GM12878 (cell line): ENCODE results near the gene TMPRSS9. TPM values are rescaled to one million over a fixed set of nuclear protein-coding genes. Genes with fewer than 3 reads are reported as not detected.
A peak's percentile ranks its signal among the peaks of the same experiment; 100 is the strongest.

Experiments used
- ATF7 ChIP-seq: fragments of 450-650 bp; IDR thresholded peaks from 2 replicates; pipeline ENCODE4 v1.6.1; 2016; ENCODE audit warnings: low read depth, mild to moderate bottlenecking
- BCL11A ChIP-seq: IDR thresholded peaks from 2 replicates; pipeline ENCODE4 v1.6.1; 2011; ENCODE audit warnings: low read depth, low read length
- BCLAF1 ChIP-seq: fragments of 450-650 bp; IDR thresholded peaks from 2 replicates; pipeline ENCODE4 v1.6.1; 2017; ENCODE audit warnings: antibody characterized with exemption, mild to moderate bottlenecking, moderate library complexity
- EED ChIP-seq: sonication (generic); IDR thresholded peaks from 2 replicates; pipeline ENCODE4 v1.6.1; 2016; ENCODE audit warnings: antibody characterized with exemption, low read depth
- EP300 ChIP-seq, 2 experiments: fragments of 150-350 bp in 1 of 2; IDR thresholded peaks; 2 replicates each; pipeline ENCODE4 v1.6.1; 2011 to 2012; ENCODE audit warnings: low read depth in 2 of 2, low read length in 2 of 2, borderline replicate concordance in 1 of 2, improper control_type of control experiment in 1 of 2, inconsistent platforms in 1 of 2; ENCODE audit not compliant: control insufficient read depth in 1 of 2
- EZH2 ChIP-seq: IDR thresholded peaks from 2 replicates; pipeline ENCODE4 v1.6.1; 2012; ENCODE audit warnings: low read depth, mild to moderate bottlenecking, control low read depth, inconsistent platforms, low read length, borderline replicate concordance; ENCODE audit not compliant: control insufficient read depth
- HDGF ChIP-seq: fragments of 450-650 bp; IDR thresholded peaks from 2 replicates; pipeline ENCODE4 v1.6.1; 2016; ENCODE audit warnings: antibody characterized with exemption
- JUND ChIP-seq: IDR thresholded peaks from 2 replicates; pipeline ENCODE4 v1.6.1; 2012; ENCODE audit warnings: low read depth, mild to moderate bottlenecking, low read length, improper control_type of control experiment, moderate library complexity
- MLLT1 ChIP-seq: fragments of 450-650 bp; IDR thresholded peaks from 2 replicates; pipeline ENCODE4 v1.6.1; 2016; ENCODE audit warnings: mild to moderate bottlenecking
- MXI1 ChIP-seq: fragments of 150-350 bp; IDR thresholded peaks from 2 replicates; pipeline ENCODE4 v1.6.1; 2011; ENCODE audit warnings: low read depth, mild to moderate bottlenecking, inconsistent platforms, low read length, improper control_type of control experiment
- NFIC ChIP-seq: IDR thresholded peaks from 2 replicates; pipeline ENCODE4 v1.6.1; 2012; ENCODE audit warnings: low read depth, mild to moderate bottlenecking, inconsistent platforms, low read length, moderate library complexity
- NRF1 ChIP-seq: conservative IDR thresholded peaks from 2 replicates; pipeline ENCODE4 v1.6.1; 2011; ENCODE audit warnings: mild to moderate bottlenecking, low read depth, low read length, improper control_type of control experiment
- PAX5 ChIP-seq: IDR thresholded peaks from 2 replicates; pipeline ENCODE4 v1.6.1; 2011; ENCODE audit warnings: low read depth, low read length, borderline replicate concordance
- RAD21 ChIP-seq: IDR thresholded peaks from 2 replicates; pipeline ENCODE4 v1.6.1; 2011; ENCODE audit warnings: mild to moderate bottlenecking, low read depth, low read length, moderate library complexity; ENCODE audit not compliant: insufficient read depth
- SMAD1 ChIP-seq: fragments of 450-650 bp; IDR thresholded peaks from 2 replicates; pipeline ENCODE4 v1.6.1; 2018; ENCODE audit warnings: mild to moderate bottlenecking, low read depth; ENCODE audit not compliant: partially characterized antibody
- SPI1 ChIP-seq: IDR thresholded peaks from 2 replicates; pipeline ENCODE4 v1.6.1; 2011; ENCODE audit warnings: low read depth, mild to moderate bottlenecking, low read length, moderate library complexity, borderline replicate concordance; ENCODE audit not compliant: insufficient read depth
- SREBF1 ChIP-seq: IDR thresholded peaks from 2 replicates; pipeline ENCODE4 v1.6.1; 2012; ENCODE audit warnings: mild to moderate bottlenecking, low read length
- SRF ChIP-seq, 2 experiments: IDR thresholded peaks; 2 replicates each; pipeline ENCODE4 v1.6.1; 2011; ENCODE audit warnings: low read depth in 2 of 2, low read length in 2 of 2, mild to moderate bottlenecking in 1 of 2, moderate library complexity in 1 of 2
- TBL1XR1 ChIP-seq: IDR thresholded peaks from 2 replicates; pipeline ENCODE4 v1.6.1; 2012; ENCODE audit warnings: low read depth, low read length, improper control_type of control experiment
- TCF12 ChIP-seq: IDR thresholded peaks from 2 replicates; pipeline ENCODE4 v1.6.1; 2011; ENCODE audit warnings: low read depth, mild to moderate bottlenecking, low read length
- USF1 ChIP-seq: IDR thresholded peaks from 2 replicates; pipeline ENCODE4 v1.6.1; 2011; ENCODE audit warnings: borderline replicate concordance, low read depth, mild to moderate bottlenecking, moderate library complexity, mixed read lengths, low read length; ENCODE audit not compliant: insufficient read depth; ENCODE audit errors: extremely low read length
- ZNF217 ChIP-seq: fragments of 450-650 bp; IDR thresholded peaks from 2 replicates; pipeline ENCODE4 v1.6.1; 2017; ENCODE audit warnings: antibody characterized with exemption, mild to moderate bottlenecking
- ZSCAN29 ChIP-seq: fragments of 450-650 bp; IDR thresholded peaks from 2 replicates; pipeline ENCODE4 v1.6.1; 2017; ENCODE audit warnings: mild to moderate bottlenecking, moderate library complexity
- polyA plus RNA-seq, 11 experiments: library from polyadenylated mRNA; depleted of rRNA in 4 of 11; unstranded in 6 of 11; stranded (reverse) in 5 of 11; fragments of >200 nt; fragmentation: Nextera tagmentation in 4 of 11; fragmentation: Illumina TruSeq in 1 of 11; extraction: Ambion mirVana in 4 of 11; extraction: Trizol in 1 of 11; gene quantifications; 1 replicate in 1 of 11; 2 replicates in 10 of 11; pipeline versions ENCODE4 v1.2.1 to v1.2.3, GENCODE V29; 2011 to 2016; ENCODE audit warnings: inconsistent platforms in 2 of 11, missing spikeins in 2 of 11, low read depth in 1 of 11
- total RNA-seq, 4 experiments: library from RNA; depleted of rRNA in 3 of 4; stranded (reverse); fragments of >200 nt in 3 of 4; fragmentation: Illumina TruSeq in 1 of 4; extraction: Trizol in 1 of 4; gene quantifications; 2 replicates each; pipeline versions ENCODE4 v1.2.1 to v1.2.3, GENCODE V29; 2013 to 2021
- TF ChIP-seq, protein P1 (sequence below): fragments of 450-650 bp; IDR thresholded peaks from 2 replicates; pipeline ENCODE4 v1.6.1; 2017; ENCODE audit warnings: low read depth, mild to moderate bottlenecking, moderate library complexity

TMPRSS9 gene
- total and polyA plus RNA-seq, 10 of the 15 experiments (the other 5 are each of a cell fraction or from before 2014, with no cell fraction given): 0.24 TPM; not detected in 9

DNA sequence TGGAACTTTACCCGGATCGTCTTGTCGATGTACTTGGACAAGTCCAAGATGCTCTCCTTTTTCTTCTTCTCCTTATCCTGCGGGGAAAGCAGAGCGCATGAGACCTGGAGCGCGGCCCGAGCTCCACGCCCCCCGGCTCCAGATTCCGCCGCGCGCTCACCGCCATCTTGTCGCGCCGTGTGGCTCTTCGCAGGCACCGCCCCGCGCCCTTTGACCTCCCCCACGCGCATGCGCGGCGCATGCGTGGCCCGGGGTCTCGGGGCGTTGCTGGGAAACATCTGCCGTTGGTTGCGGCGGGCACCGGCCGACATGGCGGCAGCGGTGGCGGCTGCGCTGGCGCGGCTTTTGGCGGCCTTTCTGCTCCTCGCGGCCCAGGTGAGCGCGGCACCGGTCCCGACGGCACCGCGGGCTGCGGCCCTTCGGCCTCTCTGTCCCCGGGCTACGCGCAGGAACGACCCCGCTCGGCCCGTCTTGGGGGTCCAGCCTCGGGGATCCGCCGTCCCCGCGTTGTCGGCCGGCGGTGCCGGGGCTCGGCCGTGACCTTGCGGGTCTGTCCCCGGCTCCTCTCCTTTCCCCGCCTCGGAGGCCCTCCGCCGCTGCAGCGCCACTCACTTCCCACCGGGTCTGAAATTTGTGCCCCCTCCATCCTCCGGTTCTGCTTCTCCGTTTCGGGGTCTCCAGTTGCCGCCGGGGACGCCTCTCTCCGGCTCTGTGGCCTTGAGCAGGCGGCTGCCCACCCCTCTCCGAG, 31.5 kb upstream of the TMPRSS9 start, which contains the start of the genes LSM7 and SPPL2B (continued):
- TF ChIP-seq MLLT1 (peak; percentile 26; the same call in 1 of the 2 replicates), USF1 (no peak), TBL1XR1 (peak; percentile 96), MXI1 (peak; percentile 96), NRF1 (peak; percentile 99), JUND (no peak), SREBF1 (peak; percentile 79), SPI1 (no peak), HDGF (no peak), ATF7 (no peak), ZNF217 (no peak), ZSCAN29 (no peak), EZH2 (no peak), RAD21 (no peak), NFIC (no peak), SMAD1 (no peak), TCF12 (0 out of 2 replicates have a peak, but pooled peaks have one; percentile 46), EP300 (IDR thresholded peaks at IDR 0.05; ENCODE audit: borderline replicate concordance in 1 of 2, control insufficient read depth in 1 of 2, low read depth in 2 of 2, low read length in 2 of 2) (no peak), PAX5 (peak; percentile 37; the same call in 1 of the 2 replicates), BCL11A (no peak), EED (no peak), BCLAF1 (no peak), SRF (IDR thresholded peaks at IDR 0.05; ENCODE audit: low read depth in 2 of 2, low read length in 2 of 2) (no peak)
- TF ChIP-seq, protein P1, sequence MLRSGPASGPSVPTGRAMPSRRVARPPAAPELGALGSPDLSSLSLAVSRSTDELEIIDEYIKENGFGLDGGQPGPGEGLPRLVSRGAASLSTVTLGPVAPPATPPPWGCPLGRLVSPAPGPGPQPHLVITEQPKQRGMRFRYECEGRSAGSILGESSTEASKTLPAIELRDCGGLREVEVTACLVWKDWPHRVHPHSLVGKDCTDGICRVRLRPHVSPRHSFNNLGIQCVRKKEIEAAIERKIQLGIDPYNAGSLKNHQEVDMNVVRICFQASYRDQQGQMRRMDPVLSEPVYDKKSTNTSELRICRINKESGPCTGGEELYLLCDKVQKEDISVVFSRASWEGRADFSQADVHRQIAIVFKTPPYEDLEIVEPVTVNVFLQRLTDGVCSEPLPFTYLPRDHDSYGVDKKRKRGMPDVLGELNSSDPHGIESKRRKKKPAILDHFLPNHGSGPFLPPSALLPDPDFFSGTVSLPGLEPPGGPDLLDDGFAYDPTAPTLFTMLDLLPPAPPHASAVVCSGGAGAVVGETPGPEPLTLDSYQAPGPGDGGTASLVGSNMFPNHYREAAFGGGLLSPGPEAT: peak; percentile 74
